HepG2 (cell line): Measurements from ENCODE around the gene EIF6. TPM values are rescaled to one million over a fixed set of nuclear protein-coding genes. Genes with fewer than 3 reads are reported as not detected.

Experiments used
- CHD2 ChIP-seq: IDR thresholded peaks from 2 replicates; pipeline ENCODE4 v1.6.1; 2011; ENCODE audit warnings: low read depth, low read length, improper control_type of control experiment
- FIP1L1 ChIP-seq: fragments of 200-400 bp; formaldehyde crosslinking; IDR thresholded peaks from 2 replicates; pipeline ENCODE4 v1.6.1; 2018; ENCODE audit warnings: low read depth, mild to moderate bottlenecking, low read length, moderate library complexity, borderline replicate concordance; ENCODE audit not compliant: insufficient read depth
- HOXA9 ChIP-seq: sonication (generic); formaldehyde crosslinking; IDR thresholded peaks from 2 replicates; pipeline ENCODE4 v1.8.1; 2022; ENCODE audit warnings: missing genetic modification reagents, mild to moderate bottlenecking, moderate library complexity, borderline replicate concordance
- RFX3 ChIP-seq: IDR thresholded peaks from 2 replicates; pipeline ENCODE4 v1.6.1; 2016; ENCODE audit warnings: missing biosample characterization, missing genetic modification reagents
- STAG1 ChIP-seq: sonication (generic); formaldehyde crosslinking; IDR thresholded peaks from 2 replicates; pipeline ENCODE4 v1.4.0; 2020; ENCODE audit warnings: missing genetic modification reagents
- TCF12 ChIP-seq, 2 experiments: fragments of 450-650 bp in 1 of 2; sonication (generic) in 1 of 2; formaldehyde crosslinking in 1 of 2; IDR thresholded peaks; 2 replicates each; pipeline versions ENCODE4 v1.6.1 to v1.8.0; 2017 to 2022; ENCODE audit warnings: antibody characterized with exemption in 1 of 2, mild to moderate bottlenecking in 1 of 2, missing genetic modification reagents in 1 of 2, moderate library complexity in 1 of 2
- TEAD3 ChIP-seq: optimal IDR thresholded peaks from 2 replicates; pipeline ENCODE3; 2016; ENCODE audit warnings: borderline replicate concordance
- TMF1 ChIP-seq: sonication (generic); formaldehyde crosslinking; IDR thresholded peaks from 2 replicates; pipeline ENCODE4 v1.8.1; 2022; ENCODE audit warnings: low read depth, missing genetic modification reagents
- ZMYM2 ChIP-seq: sonication (generic); formaldehyde crosslinking; IDR thresholded peaks from 2 replicates; pipeline ENCODE4 v1.8.0; 2022; ENCODE audit warnings: mild to moderate bottlenecking, missing genetic modification reagents
- ZNF782 ChIP-seq: sonication (generic); formaldehyde crosslinking; IDR thresholded peaks from 2 replicates; pipeline ENCODE4 v1.4.0; 2020; ENCODE audit warnings: missing genetic modification reagents, mild to moderate bottlenecking, borderline replicate concordance
- ZSCAN12 ChIP-seq: sonication (generic); formaldehyde crosslinking; IDR thresholded peaks from 2 replicates; pipeline ENCODE4 v1.9.0; 2021; ENCODE audit warnings: mild to moderate bottlenecking, missing genetic modification reagents
- polyA plus RNA-seq, 8 experiments: library from polyadenylated mRNA; depleted of rRNA in 3 of 8; stranded (reverse) in 7 of 8; unstranded in 1 of 8; fragments of >200 nt; fragmentation: Illumina TruSeq in 4 of 8; extraction: Trizol in 4 of 8; gene quantifications; 2 replicates each; pipeline versions ENCODE4 v1.2.1 to v1.2.3, GENCODE V29; 2011 to 2016; ENCODE audit warnings: low read depth in 4 of 8, missing spikeins in 1 of 8, mixed read lengths in 1 of 8; ENCODE audit not compliant: insufficient read depth in 1 of 8
- total RNA-seq, 5 experiments: library from RNA; depleted of rRNA; stranded (reverse); fragments of >200 nt; fragmentation: Illumina TruSeq; extraction: Trizol; gene quantifications; 2 replicates each; pipeline ENCODE4 v1.2.3, GENCODE V29; 2016; ENCODE audit warnings: low read depth in 1 of 5
- TF ChIP-seq, protein P1 (sequence below), 2 experiments: sonication (generic) in 1 of 2; formaldehyde crosslinking in 1 of 2; IDR thresholded peaks; 2 replicates each; pipeline versions ENCODE4 v1.5.1 to v1.6.1; 2011 to 2020; ENCODE audit warnings: borderline replicate concordance in 1 of 2, low read depth in 1 of 2, low read length in 1 of 2, mild to moderate bottlenecking in 1 of 2, missing genetic modification reagents in 1 of 2, moderate library complexity in 1 of 2
- TF ChIP-seq, protein P2 (sequence below): sonication (generic); formaldehyde crosslinking; IDR thresholded peaks from 2 replicates; pipeline ENCODE4 v1.4.0; 2020; ENCODE audit warnings: missing genetic modification reagents, low read depth, mild to moderate bottlenecking, borderline replicate concordance
- TF ChIP-seq, protein P3 (sequence below): sonication (generic); formaldehyde crosslinking; IDR thresholded peaks from 2 replicates; pipeline ENCODE4 v1.9.0; 2021; ENCODE audit warnings: missing genetic modification reagents, mild to moderate bottlenecking, borderline replicate concordance
- TF ChIP-seq, protein P4 (sequence below): sonication (generic); formaldehyde crosslinking; IDR thresholded peaks from 2 replicates; pipeline ENCODE4 v1.9.0; 2021; ENCODE audit warnings: mild to moderate bottlenecking, missing genetic modification reagents
- TF ChIP-seq, protein P5 (sequence below): sonication (generic); formaldehyde crosslinking; IDR thresholded peaks from 2 replicates; pipeline ENCODE4 v1.4.0; 2020; ENCODE audit warnings: missing genetic modification reagents

EIF6 gene
- total and polyA plus RNA-seq, 2 of the 13 experiments (the other 11 are each of a cell fraction or from before 2014, with no cell fraction given), result 462 to 466 TPM

DNA sequence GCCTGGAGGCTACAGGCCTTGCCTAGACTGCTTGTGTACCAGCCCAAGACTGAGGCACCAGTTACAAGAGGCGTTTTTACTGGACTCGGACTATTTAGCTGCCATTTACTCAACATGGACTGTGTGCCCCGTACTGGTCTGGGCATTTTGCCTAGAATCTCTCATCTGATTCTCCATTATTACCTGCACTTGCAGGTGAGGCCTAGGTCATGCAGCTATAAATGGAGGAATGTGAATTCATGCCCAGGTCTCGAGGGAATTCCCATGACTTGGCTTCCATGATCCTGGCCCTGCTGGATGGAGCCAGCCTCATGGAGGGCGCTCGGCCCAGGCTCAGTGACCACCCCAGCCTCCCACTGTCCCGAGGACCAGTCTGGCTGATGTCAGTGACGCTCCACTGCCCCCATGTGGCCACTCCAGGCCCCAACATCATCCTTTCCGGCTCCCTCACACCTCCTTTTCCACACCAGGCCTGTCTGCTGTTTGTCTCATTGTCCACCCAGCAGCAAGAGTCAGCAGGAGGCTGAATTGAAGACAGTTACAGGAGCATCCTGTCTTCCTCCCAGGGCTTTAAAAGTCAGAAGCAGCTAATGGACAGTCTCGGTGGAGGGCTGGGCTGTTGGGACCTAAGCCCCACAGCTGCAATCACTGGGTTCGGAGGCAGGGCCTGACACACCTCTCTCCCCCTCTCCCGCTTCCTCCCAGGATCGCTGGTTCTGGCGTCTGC is 15.4 kb downstream of the EIF6 start (continued):
- TF ChIP-seq, protein P1, sequence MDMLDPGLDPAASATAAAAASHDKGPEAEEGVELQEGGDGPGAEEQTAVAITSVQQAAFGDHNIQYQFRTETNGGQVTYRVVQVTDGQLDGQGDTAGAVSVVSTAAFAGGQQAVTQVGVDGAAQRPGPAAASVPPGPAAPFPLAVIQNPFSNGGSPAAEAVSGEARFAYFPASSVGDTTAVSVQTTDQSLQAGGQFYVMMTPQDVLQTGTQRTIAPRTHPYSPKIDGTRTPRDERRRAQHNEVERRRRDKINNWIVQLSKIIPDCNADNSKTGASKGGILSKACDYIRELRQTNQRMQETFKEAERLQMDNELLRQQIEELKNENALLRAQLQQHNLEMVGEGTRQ (IDR thresholded peaks at IDR 0.05; ENCODE audit: low read depth, low read length), result no peak
- TF ChIP-seq, protein P1 (CRISPR knock-in tag; IDR thresholded peaks at IDR 0.05; ENCODE audit: borderline replicate concordance), result no peak
- no peak for TF ChIP-seq HOXA9 (CRISPR knock-in tag)
- TF ChIP-seq, protein P2, sequence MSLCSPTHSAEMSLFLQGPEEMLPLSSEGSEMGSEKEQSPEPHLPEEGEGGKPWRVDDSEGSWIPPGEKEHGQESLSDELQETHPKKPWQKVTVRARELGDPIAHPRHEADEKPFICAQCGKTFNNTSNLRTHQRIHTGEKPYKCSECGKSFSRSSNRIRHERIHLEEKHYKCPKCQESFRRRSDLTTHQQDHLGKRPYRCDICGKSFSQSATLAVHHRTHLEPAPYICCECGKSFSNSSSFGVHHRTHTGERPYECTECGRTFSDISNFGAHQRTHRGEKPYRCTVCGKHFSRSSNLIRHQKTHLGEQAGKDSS (CRISPR knock-in tag), result peak; percentile 63; the same call in 1 of the 2 replicates
- peak; percentile 83 for TF ChIP-seq TEAD3 (CRISPR knock-in tag)
- no peak for TF ChIP-seq RFX3 (CRISPR knock-in tag)
- TF ChIP-seq TMF1 (CRISPR knock-in tag), result no peak
- TF ChIP-seq, protein P3, sequence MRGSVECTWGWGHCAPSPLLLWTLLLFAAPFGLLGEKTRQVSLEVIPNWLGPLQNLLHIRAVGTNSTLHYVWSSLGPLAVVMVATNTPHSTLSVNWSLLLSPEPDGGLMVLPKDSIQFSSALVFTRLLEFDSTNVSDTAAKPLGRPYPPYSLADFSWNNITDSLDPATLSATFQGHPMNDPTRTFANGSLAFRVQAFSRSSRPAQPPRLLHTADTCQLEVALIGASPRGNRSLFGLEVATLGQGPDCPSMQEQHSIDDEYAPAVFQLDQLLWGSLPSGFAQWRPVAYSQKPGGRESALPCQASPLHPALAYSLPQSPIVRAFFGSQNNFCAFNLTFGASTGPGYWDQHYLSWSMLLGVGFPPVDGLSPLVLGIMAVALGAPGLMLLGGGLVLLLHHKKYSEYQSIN, result no peak
- no peak for TF ChIP-seq FIP1L1
- TF ChIP-seq ZNF782 (CRISPR knock-in tag), result no peak; the same call in 1 of the 2 replicates
- TF ChIP-seq STAG1, result peak; percentile 99
- no peak for TF ChIP-seq ZSCAN12 (CRISPR knock-in tag)
- TF ChIP-seq TCF12 (IDR thresholded peaks at IDR 0.05), result no peak
- no peak for TF ChIP-seq TCF12 (CRISPR knock-in tag; IDR thresholded peaks at IDR 0.05)
- TF ChIP-seq, protein P4, sequence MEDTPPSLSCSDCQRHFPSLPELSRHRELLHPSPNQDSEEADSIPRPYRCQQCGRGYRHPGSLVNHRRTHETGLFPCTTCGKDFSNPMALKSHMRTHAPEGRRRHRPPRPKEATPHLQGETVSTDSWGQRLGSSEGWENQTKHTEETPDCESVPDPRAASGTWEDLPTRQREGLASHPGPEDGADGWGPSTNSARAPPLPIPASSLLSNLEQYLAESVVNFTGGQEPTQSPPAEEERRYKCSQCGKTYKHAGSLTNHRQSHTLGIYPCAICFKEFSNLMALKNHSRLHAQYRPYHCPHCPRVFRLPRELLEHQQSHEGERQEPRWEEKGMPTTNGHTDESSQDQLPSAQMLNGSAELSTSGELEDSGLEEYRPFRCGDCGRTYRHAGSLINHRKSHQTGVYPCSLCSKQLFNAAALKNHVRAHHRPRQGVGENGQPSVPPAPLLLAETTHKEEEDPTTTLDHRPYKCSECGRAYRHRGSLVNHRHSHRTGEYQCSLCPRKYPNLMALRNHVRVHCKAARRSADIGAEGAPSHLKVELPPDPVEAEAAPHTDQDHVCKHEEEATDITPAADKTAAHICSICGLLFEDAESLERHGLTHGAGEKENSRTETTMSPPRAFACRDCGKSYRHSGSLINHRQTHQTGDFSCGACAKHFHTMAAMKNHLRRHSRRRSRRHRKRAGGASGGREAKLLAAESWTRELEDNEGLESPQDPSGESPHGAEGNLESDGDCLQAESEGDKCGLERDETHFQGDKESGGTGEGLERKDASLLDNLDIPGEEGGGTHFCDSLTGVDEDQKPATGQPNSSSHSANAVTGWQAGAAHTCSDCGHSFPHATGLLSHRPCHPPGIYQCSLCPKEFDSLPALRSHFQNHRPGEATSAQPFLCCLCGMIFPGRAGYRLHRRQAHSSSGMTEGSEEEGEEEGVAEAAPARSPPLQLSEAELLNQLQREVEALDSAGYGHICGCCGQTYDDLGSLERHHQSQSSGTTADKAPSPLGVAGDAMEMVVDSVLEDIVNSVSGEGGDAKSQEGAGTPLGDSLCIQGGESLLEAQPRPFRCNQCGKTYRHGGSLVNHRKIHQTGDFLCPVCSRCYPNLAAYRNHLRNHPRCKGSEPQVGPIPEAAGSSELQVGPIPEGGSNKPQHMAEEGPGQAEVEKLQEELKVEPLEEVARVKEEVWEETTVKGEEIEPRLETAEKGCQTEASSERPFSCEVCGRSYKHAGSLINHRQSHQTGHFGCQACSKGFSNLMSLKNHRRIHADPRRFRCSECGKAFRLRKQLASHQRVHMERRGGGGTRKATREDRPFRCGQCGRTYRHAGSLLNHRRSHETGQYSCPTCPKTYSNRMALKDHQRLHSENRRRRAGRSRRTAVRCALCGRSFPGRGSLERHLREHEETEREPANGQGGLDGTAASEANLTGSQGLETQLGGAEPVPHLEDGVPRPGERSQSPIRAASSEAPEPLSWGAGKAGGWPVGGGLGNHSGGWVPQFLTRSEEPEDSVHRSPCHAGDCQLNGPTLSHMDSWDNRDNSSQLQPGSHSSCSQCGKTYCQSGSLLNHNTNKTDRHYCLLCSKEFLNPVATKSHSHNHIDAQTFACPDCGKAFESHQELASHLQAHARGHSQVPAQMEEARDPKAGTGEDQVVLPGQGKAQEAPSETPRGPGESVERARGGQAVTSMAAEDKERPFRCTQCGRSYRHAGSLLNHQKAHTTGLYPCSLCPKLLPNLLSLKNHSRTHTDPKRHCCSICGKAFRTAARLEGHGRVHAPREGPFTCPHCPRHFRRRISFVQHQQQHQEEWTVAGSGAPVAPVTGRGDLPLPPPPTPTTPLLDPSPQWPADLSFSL (CRISPR knock-in tag), result no peak
- no peak for TF ChIP-seq ZMYM2 (CRISPR knock-in tag)
- 0 out of 2 replicates have a peak, but pooled peaks have one; percentile 26 for TF ChIP-seq CHD2
- TF ChIP-seq, protein P5, sequence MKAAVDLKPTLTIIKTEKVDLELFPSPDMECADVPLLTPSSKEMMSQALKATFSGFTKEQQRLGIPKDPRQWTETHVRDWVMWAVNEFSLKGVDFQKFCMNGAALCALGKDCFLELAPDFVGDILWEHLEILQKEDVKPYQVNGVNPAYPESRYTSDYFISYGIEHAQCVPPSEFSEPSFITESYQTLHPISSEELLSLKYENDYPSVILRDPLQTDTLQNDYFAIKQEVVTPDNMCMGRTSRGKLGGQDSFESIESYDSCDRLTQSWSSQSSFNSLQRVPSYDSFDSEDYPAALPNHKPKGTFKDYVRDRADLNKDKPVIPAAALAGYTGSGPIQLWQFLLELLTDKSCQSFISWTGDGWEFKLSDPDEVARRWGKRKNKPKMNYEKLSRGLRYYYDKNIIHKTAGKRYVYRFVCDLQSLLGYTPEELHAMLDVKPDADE (CRISPR knock-in tag), result no peak
